Measurements from ENCODE around the gene ARAP1. TPM values are rescaled to one million over a fixed set of nuclear protein-coding genes. Genes with fewer than 3 reads are reported as not detected.

The ARAP1 gene
- total and polyA plus RNA-seq, 8 donors = 32.2 to 201 (median 69.8) TPM

- Histone ChIP-seq H3K4me3 (no peak overlapping the region), H3K27ac (peak overlapping the region in 2 of 5 donors; percentile 84 to 88), H3K36me3 (peaks cover 0 to 17% (median 6%) of the 10 kb centered on the region in 4 donors), H3K27me3 (no peaks in the 10 kb centered on the region), H3K9me3 (no peaks in the 10 kb centered on the region), H3K4me1 (peaks cover 42 to 61% (median 52%) of the 10 kb centered on the region in 4 donors)
- 71 to 92% (median 90%) methylated on average over 4 to 5 of the region's 5 CpGs for WGBS, 5 donors
- no peak for DNase-seq
- intact Hi-C loops (cut with DNase I; ENCODE audit: low total_unique reads) = loop anchor here (10.0 kb wide), 1 partner anchor 91 kb away; the partner anchor contains the start of gene ATG16L2
- no peak for TF ChIP-seq POLR2AphosphoS5 (IDR thresholded peaks at IDR 0.05)
- TF ChIP-seq POLR2A (IDR thresholded peaks at IDR 0.05) = no peak
- TF ChIP-seq EP300 (IDR thresholded peaks at IDR 0.05) = no peak
- no peak for TF ChIP-seq CTCF (IDR thresholded peaks at IDR 0.05)
Measured at GRCh38 chr11:72724021-72724551, 28.1 kb downstream of the ARAP1 start.

GRCh38 chr11:72723508-72723907, 28.7 kb downstream of the ARAP1 start:
- peak in 1 of 3 donors; percentile 46 for TF ChIP-seq POLR2AphosphoS5 (IDR thresholded peaks at IDR 0.05)
- no peak for TF ChIP-seq EP300 (IDR thresholded peaks at IDR 0.05)
- WGBS, 5 donors = 42 to 67% (median 49%) methylated on average over 9 of the region's 9 CpGs
- intact Hi-C loops (cut with DNase I; ENCODE audit: low total_unique reads) = loop anchor here (10.0 kb wide), 1 partner anchor 91 kb away; the partner anchor contains the start of gene ATG16L2
- Histone ChIP-seq H3K36me3 (peaks cover 0 to 23% (median 10%) of the 10 kb centered on the region in 4 donors), H3K4me1 (peaks cover 45 to 67% (median 55%) of the 10 kb centered on the region in 4 donors), H3K9me3 (no peaks in the 10 kb centered on the region), H3K4me3 (no peak overlapping the region), H3K27me3 (no peaks in the 10 kb centered on the region), H3K27ac (peak overlapping the region in 4 of 5 donors; percentile 84 to 92 (median 88))
- peak in 1 of 2 donors; percentile 53 for DNase-seq

GRCh38 chr11:72722050-72722748, 30.0 kb downstream of the ARAP1 start:
- TF ChIP-seq POLR2A (IDR thresholded peaks at IDR 0.05) (peak in 1 of 4 donors; percentile 13), EP300 (IDR thresholded peaks at IDR 0.05) (no peak), POLR2AphosphoS5 (IDR thresholded peaks at IDR 0.05) (peak; percentile 20 to 47 (median 45)), CTCF (IDR thresholded peaks at IDR 0.05) (no peak)
- WGBS, 5 donors = 0 to 1% (median 0%) methylated on average over 9 to 10 of the region's 10 CpGs
- H3K4me3 ChIP-seq = peak overlapping the region; percentile 61 to 75 (median 66)
- intact Hi-C loops (cut with DNase I; ENCODE audit: low total_unique reads) = loop anchor here (10.0 kb wide), 1 partner anchor 93 kb away; the partner anchor contains the start of gene ATG16L2
- peak; percentile 91 to 96 for DNase-seq
- peaks cover 0 to 35% (median 19%) of the 10 kb centered on the region in 4 donors for H3K36me3 ChIP-seq
- no peaks in the 10 kb centered on the region for H3K27me3 ChIP-seq
- H3K27ac ChIP-seq = peak overlapping the region; percentile 84 to 93 (median 88)
- no peaks in the 10 kb centered on the region for H3K9me3 ChIP-seq
- H3K4me1 ChIP-seq = peaks cover 45 to 80% (median 63%) of the 10 kb centered on the region in 4 donors

DNA sequence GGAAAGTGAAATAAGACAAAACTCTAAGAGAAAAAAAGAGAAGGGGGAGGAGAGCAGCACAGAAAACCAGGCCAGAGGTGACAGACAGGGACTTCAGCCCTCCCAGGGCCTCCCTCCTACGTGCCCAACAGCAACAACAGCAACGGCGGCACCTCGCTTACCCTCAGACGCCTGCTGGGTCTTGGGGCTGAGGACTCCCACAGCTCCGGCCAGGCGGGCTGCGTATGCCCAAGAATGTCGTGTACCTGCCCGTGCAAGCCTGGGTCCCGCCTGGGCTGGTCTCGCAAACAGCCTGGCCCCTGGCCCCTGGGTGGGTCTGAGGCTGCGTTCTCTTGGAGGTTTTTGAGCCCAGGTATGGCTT, 30.5 kb downstream of the ARAP1 start:
- peak; percentile 40 to 81 for DNase-seq
- H3K27ac ChIP-seq = peak overlapping the region; percentile 84 to 93 (median 88)
- intact Hi-C loops (cut with DNase I; ENCODE audit: low total_unique reads) = loop anchor here (10.0 kb wide), 1 partner anchor 93 kb away; the partner anchor contains the start of gene ATG16L2
- TF ChIP-seq CTCF (IDR thresholded peaks at IDR 0.05) (no peak), POLR2AphosphoS5 (IDR thresholded peaks at IDR 0.05) (no peak), POLR2A (IDR thresholded peaks at IDR 0.05) (no peak), EP300 (IDR thresholded peaks at IDR 0.05) (no peak)
- H3K4me3 ChIP-seq = peak overlapping the region; percentile 61 to 75 (median 66)
- H3K27me3 ChIP-seq = no peaks in the 10 kb centered on the region
- no peaks in the 10 kb centered on the region for H3K9me3 ChIP-seq
- H3K4me1 ChIP-seq = peaks cover 45 to 86% (median 68%) of the 10 kb centered on the region in 4 donors
- peaks cover 0 to 35% (median 23%) of the 10 kb centered on the region in 4 donors for H3K36me3 ChIP-seq
- WGBS, 5 donors = 0 to 3% (median 2%) methylated on average over 6 to 13 of the region's 13 CpGs
